Measurements from ENCODE around the gene PIGU.
A peak's percentile ranks its signal among the peaks of the same experiment; 100 is the strongest.
"Not testable (repeated sequence)": the region's sequence is repeated elsewhere in the genome, so short reads cannot be mapped to it uniquely, and the experiment has no call there.

PIGU gene

DNA sequence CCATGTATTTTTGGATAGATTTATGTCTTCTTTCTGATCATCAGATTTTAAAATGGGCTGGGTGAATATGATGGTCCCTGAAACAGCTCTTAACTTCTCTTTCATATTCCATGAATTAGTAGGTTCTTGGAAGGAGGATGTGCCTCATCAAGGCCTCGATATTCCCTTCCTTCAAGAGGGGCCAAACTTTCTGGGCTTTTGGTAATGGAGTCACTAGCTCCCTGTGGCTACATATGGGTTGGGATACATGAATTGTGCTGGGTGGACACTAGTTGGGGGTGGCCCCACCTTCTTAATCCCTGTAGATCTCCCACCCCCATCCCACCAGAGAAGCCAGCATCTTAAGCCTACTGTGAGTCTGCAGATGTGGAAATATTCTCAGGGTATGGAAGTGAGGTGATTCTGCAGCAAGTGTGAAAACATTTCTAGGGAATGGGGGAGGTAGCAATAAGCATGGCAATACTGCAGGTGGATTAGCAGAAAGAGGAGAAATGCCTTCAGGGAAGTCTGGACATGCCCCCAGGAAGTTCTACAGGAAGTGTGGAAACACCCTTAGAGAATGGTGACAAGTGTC lies 29.5 kb upstream of the PIGU start:
- DNase-seq (ENCODE audit: low spot score) = no peak

DNA sequence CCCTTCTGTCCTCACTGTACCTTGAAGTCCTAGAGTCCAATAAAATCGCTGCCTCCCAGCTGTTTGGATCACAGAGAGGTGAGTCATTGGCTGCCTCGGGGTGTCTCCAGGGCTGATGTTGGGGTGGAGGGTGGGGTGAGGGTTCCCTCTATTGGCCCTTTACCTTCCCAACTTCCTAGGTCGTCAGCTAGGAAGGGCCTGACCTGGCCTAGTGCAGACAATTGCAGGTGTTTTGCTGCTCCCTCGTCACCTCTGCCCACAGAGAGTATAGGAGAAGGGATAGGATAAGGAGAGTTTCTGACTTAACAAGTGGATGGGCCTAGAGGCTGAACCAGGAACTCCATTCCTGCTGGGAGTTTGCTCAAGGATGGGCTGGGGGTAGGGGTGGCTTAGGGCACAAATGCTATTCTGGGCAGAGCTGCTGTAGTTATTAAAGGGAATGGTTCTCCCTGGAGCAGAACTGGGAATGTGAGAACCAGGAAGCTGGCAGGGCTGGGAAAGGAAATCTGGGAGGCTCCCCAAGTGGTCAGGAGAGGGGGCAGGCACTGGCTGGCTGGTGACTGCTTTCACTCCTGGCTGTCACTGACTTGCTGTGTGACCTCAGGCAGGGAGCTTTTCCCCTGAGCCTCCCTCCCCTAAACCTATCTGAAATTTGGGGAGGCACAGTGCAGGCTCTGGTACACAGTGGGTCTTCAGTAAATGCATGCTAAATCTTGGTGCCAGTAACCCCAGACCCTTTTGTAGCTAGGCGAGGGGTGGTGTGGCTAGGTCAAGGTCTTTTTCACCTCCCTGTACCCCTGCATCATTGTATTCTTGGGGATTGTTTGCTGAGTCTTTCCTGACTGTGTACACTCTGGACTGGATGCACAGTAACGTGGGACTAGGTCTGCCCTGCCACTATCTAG lies 28.8 kb upstream of the PIGU start:
- DNase-seq (ENCODE audit: low spot score) = peak; percentile 16

DNA sequence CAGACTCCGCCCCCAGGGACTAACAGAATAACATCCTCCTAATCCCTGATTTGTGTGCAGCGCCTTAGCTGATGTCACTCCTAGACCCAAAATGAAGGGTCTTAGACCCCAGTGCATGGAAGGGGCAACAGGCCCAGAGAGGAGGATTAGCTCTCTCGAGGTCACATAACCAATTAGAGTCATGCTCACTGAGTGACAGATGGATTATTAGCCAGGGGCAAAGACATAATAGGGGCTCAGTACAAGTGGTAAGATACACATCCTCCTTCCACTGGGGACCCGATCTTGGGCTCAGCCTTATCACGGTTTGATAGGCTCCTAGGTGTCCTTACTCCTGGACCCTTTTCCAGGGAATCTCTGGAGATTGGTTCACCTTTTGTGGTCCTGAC lies 28.1 kb upstream of the PIGU start:
- no peak for DNase-seq (ENCODE audit: low spot score)

DNA sequence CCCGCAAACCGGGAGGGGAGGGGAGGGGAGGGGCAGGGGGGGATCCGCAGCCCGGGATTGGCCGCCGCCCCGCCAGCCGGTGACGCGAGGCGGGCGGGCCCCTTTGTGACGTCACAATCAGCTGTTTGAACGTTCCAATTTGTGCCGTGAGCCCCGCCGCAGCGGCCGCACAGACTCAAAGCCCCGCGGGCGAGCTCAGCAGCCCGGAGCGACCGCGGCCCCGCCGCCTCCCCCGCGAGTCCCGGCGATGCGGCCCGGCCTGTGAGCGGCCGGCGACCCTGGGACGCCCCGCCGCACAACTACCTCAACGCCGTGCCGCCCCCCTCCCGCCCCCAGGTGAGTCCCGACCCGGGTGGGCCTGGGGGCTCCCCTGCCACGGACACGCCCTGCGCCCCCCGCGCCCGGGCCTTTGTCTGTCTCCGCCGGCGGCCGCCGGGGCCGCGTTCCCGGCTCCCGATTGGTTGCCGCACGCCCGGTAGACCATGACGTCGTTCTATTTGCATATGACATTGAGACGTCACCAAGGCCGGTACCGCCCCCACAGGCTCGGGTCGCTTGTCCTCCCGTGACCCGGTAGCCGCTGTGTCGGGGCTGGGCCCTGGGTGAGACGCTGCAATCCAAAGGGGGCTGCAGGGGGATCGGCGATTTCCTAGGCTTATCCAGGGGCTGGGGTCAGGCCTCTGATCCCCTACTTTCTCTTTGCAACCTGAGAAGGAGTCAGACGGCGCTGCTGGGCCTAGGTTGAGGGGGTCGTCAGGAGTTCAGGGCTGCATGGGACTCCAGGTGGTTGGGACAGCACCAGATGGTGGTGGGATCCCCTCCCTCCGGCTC lies 27.5 kb upstream of the PIGU start, which contains the start of gene TP53INP2:
TSS of gene TP53INP2 (plus strand) at position 168 of the 831 bp plus-strand sequence. CDS start 4,396 bp downstream, outside the sequence.
- DNase-seq (ENCODE audit: low spot score) = peak; percentile 84

DNA sequence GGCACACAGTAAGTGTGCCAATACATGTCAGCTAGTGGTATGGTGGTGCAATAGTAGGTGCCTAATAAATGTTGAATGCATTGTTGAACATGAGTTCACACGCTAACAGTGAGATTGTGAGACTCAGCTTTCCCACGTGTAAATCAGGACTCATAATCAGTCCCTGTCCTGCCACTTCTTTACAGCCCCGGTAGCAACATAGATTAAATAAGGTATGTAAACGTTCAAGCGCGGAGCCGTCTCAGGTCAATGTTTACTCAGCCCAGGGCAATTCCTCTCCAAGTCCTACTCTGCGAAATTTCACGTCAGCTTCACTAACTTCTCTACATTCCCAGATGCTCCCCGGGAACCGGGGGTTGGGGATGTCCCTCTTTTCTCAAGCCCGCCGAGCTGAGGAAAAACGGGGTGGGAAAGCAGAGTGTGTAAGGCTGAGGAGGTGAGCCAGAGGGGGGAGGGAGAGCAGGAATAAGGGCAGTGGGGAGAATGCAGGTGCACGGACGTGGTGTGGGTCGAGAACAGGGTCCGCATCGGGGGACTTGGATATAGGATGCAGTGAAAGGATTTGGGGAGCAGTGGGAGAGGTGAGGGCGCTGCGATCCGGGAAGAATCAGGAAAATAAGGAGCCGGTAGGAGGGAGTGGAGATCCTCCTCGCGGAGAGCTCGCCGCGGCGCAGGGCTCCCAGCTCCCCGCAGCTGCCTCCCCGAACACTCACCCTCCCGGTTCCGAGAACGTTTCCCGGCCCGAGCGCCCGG lies 26.7 kb upstream of the PIGU start:
- DNase-seq (ENCODE audit: low spot score) = no peak

DNA sequence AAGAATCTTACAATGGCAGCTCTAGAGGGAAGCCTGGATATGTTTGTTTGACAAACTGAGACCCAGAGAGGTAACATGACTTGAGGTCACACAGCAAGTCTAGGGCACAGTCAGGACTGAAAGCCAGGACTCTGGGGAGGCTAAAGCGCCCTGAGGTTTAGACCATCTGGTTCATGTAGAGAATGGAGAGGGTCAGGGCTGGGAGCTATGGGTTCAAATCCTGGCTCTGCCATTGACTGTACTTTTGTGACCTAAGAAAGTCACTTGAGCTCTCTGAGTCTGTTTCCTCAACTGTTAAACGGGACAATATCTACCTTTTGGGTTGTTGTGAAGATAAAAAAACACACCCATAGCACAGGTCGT lies 26.1 kb upstream of the PIGU start:
- DNase-seq (ENCODE audit: low spot score) = no peak

DNA sequence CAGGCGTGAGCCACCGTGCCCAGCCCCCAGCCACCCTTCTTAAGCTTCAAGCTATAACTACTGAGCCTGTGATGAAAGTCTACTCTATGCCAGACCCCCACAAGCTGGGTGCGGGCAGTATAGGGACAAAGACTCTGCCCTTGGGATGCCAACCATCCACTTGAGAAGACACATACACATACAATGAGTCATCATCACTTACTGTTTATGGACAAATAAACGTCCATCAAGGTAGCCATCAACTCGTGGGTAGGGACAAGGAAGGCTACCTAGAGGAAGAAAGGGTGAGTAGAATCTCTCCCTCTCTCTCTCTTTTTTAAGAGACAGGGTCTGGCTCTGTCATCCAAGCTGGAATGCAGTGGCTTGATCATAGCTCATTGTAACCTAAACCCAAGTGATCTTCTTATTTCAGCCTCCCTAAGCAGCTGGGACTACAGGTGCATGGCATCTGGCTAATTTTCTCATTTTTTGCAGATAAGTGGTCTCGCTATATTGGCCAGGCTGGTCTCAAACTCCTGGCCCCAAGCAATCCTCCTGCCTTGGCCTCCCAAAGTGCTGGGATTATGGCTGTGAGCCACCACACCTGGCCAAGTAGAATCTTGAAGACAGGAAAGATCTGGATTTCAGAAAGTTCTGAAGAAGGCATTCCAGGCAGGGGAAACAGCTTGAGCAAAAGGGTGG lies 24.7 kb upstream of the PIGU start:
- no peak for DNase-seq (ENCODE audit: low spot score)

DNA sequence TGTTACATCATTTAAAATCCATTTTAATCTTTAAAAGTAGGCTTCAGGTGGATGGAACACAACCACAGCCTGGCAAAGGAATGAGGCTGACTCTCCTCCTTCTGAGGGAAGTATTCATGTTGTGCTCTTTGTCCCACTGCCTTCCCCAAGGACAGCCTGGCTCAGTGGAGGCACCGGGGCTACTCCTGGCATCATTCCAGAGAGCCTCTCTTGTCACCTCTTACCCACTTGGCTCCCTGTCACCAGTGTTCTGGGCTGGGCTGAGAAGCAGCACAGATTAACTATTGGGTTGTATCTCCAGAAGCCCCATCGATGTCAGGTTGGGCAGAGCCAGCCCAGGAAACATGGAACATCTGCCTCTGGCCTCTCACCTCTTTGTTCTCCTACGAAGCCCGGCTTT lies 16.5 kb upstream of the PIGU start:
- no peak for DNase-seq (ENCODE audit: low spot score)

DNA sequence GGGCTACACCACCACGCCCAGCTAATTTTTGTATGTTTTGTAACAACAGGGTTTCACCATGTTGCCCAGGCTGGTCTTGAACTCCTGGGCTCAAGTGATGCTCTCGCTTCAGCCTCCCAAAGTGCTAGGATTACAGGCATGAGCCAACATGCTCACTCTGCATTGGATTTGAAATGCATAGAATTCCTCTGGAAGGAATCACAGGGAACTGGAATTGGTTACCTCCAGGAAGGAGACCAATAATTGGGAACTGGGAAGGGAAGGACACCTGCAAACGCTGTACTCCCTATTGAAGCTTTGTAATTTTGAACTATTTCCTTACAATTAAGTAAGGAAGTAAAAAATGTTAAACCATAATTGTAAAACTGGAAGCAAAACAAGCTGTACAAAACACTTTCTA lies 14.9 kb upstream of the PIGU start:
- no peak for DNase-seq (ENCODE audit: low spot score)

DNA sequence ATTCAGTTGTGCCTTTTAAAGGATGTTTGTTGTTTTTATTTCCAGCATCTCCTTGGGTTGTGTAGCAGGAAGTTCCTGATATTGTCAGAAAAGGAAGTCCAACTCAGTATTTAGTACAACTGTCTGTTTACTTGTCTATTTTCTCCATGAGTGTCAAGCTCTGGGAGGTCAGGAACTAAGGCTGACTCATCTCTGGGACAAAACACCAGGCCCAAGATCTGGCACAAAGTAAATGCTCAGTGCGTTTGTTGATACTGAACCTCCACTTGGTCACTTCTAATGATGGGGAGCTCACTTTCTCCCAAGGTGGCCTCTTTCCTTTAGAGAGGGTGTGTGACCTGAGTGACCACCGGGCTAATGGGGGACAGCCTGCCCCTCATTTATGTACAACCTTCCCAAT lies 12.6 kb upstream of the PIGU start:
- DNase-seq (ENCODE audit: low spot score) = no peak

DNA sequence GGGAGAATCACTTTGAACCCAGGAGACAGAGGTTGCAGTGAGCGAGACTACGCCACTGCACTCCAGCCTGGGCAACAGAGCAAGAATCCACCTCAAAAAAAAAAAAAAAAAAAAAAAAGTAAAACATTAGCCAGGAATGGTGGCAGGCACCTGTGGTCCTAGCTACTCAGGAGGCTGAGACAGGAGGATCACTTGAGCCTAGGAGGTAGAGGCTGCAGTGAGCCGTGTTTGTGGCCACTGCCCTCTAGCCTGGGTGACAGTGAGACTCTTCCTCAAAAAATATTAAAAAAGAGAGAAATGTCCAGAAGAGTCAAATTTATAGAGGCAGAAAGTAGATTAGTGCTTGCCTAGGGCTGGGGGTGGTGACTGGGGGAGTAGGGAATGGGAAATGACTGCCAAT lies 6.8 kb upstream of the PIGU start:
- DNase-seq (ENCODE audit: low spot score) = no peak

DNA sequence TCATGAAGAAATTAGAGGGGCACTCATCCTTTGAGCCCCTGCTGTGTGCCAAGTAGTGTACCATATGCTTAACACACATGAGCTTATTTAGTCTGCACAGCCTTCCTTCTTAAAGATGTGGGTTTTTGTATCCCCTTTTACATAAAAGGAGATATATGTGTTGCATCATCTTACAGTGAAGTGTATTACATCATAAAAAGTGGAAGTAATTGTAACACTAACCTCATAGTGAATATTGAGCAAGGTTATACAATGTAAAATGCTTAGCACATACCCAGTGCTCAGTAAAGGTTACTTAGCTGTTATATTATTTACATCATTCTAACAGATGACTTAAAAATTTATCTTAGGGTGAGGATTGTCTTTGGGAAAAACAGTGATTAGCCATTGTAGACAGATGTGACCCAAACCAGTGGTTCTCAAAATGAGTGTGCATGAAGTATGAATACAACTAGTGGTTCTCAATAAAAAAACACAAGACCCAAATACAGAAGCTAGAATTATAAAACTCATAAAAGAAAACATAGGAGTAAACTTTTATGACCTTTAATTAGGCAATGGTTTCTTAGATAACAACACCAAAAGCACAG lies 3.8 kb upstream of the PIGU start:
- no peak for DNase-seq (ENCODE audit: low spot score)

DNA sequence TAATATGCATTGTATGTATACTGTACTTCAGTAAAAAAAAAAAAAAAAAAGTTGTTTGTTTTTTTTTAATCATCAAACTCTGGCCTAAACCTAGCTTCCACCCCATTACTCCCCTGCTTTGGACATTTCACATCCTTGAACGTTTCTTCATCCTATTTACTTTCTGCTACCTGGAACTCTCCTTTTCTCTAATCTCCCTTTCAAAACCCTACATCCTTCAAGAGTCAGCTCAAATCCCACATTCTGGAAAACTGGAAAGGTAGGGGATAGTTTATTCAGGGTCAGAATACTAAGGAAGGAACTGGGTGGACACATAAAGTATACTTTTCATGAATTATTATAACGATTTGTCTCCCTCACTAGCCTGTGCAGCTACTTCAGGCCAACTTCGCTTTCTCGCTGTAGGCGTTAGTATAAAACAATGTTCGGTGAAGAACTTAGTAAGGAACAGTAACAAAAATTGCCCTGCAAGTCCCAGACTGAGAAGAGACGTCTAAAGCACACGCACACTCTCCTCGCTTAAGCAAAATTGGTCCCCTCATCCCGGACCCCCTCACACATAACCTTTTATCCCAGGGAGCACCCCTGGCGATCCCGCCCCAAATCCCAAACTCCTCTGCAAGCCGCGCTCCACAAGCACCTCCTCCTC lies 775 bp downstream of the PIGU start:
- DNase-seq (ENCODE audit: low spot score) = no peak

DNA sequence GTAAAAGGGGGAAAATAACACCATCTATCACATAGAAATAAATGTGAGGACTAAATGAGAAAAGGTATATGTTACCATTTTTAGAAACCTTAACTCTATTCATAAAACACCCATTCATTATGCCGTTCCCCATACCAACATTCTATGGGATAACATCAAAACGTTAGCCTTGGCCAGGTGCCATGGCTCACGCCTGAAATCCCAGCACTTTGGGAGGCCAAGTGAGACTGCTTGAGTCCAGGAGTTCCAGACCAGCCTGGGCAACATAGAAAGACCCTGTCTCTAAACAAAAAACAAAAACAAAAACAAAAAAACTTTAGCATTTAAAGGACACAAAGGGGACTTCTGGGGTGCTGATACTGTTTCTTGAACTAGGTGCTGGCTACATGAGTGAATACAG lies 1.3 kb downstream of the PIGU start:
- DNase-seq (ENCODE audit: low spot score) = no peak

DNA sequence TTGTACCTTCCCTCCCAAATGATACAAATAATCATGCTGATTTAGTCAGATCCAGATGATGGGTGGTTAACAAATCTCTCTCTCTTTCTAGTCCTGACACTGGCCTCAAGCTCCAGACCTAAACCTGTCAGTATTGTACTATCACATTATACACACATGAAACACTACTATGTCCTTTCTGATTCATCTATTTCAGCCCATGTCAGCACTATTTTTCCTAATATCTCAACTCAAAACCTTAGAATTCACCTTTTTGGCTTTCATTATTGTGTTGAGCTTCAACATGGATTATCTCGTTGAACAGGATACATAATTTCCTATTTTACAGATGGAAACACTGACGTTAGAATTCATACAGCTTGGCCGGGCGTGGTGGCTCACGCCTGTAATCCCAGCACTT lies 3.5 kb downstream of the PIGU start:
- DNase-seq (ENCODE audit: low spot score) = no peak

DNA sequence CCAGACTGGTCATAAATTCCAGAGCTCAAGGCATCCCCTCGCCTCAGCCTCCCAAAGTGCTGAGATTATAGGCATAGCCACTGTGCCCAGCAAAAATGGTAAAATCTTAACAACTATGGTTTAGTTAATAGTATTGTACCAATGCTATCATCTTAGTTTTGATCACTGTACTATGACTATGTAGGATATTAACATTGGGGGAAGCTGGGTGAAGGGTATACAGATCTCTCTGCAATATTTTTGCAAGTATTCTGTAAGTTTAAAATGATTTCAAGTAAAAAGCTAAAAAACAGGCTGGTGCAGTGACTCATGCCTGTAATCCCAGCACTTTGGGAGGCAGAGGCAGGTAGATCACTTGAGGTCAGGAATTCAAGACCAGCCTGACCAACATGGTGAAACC lies 7.8 kb downstream of the PIGU start:
- DNase-seq (ENCODE audit: low spot score) = no peak

DNA sequence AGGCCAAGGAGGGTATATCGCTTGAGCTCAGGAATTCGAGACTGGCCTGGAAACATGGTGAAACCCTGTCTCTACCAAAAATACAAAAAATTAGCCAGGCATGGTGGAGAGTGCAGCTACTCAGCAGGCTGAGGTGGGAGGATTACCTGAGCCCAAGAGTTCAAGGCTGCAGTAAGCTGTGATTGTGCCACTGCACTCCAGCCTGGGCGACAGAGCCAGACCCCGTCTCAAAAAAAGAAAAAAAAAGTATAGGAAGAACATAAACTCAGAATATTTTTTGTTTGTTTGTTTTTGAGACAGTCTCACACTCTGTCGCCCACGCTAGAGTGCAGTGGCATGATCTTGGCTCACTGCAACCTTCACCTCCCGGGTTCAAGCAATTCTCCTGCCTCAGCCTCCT lies 12.1 kb downstream of the PIGU start:
- DNase-seq (ENCODE audit: low spot score) = not testable (repeated sequence)

DNA sequence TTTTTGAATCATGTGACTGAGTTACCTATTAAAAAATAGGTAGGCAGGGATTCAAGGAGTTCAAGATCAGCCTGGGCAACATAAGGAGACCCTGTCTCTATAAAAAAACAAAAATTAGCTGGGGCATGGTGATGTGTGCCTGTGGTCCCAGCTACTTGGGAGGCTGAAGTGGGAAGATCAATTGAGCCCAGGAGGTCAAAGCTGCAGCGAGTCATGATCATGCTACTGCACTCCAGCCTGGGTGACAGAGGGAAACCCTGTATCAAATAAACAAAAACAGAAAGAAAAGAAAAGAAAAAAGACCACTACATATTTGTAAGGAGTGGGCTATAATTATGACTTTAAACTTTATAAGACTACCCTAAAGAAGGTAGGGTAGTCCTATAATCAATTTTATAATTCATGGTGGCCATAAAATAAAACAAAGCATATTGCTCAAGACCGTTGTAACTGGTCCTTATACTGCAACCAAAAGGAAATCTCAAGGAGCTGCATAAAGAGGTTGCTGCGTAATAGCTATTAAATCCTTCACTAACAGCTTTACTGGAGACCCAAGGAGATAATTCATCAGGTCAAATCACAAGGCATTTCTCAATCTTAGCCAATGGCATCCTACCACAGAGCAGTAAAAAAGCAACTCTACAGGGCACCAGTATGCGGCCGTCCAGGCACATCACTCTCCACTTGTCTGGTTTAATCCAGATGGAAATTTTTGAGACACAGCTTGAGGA lies 13.5 kb downstream of the PIGU start:
- DNase-seq (ENCODE audit: low spot score) = no peak

DNA sequence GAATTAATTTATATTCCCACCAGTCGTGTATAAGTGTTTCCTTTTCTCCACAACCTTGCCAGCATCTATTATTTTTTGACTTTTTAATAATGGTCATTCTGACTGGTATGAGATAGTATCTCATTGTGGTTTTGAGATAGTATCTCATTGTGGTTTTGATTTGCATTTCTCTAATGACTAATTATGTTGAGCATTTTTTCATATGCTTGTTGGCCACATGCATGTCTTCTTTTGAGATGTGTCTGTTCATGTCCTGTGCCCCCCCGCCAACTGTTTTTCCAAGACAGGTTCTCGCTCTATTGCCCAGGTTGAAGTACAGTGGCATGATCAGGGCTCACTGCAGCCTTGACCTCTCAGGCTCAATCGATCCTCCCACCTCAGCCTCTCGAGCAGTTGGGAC lies 15.1 kb downstream of the PIGU start:
- DNase-seq (ENCODE audit: low spot score) = not testable (repeated sequence)

DNA sequence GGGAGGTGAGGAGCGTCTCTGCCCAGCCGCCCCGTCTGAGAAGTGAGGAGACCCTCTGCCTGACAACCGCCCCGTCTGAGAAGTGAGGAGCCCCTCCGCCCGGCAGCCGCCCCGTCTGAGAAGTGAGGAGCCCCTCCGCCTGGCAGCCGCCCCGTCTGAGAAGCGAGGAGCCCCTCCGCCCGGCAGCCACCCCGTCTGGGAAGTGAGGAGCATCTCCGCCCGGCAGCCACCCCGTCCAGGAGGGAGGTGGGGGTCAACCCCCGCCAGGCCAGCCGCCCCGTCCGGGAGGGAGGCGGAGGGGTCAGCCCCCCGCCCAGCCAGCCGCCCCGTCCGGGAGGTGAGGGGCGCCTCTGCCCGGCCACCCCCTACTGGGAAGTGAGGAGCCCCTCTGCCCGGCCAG lies 18.2 kb downstream of the PIGU start:
- not testable (repeated sequence) for DNase-seq (ENCODE audit: low spot score)
